ENCODE measurements around the gene ZFYVE27. TPM values are rescaled to one million over a fixed set of nuclear protein-coding genes. Genes with fewer than 3 reads are reported as not detected.

ZFYVE27 gene
- total RNA-seq, 4 donors from 2014 or later, result 10.1 to 16.0 (median 13.4) TPM

DNA sequence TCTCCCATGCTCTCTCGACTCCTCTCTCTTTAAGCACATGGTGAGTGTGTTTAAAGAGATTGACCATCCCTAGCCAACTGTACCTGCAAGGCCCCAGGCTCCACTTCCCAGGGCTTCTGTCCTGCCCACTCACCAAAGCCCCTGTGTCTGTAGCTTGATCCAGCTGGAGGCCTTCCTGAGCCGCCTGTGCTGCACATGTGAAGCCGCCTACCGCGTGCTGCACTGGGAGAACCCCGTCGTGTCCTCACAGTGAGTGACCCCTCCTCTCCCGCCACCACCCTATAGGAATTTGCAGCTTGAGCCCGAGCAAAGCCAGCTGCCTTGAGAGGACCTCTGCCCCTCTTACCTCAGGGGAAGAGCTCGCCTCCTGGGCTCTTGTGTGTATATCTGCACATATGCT, 11.2 kb downstream of the ZFYVE27 start:
- H3K36me3 ChIP-seq, result peaks cover 18 to 100% (median 50%) of the 10 kb centered on the region in 3 donors
- peaks cover 0 to 5% (median 0%) of the 10 kb centered on the region in 3 donors for H3K4me1 ChIP-seq
- no peak overlapping the region for H3K27ac ChIP-seq
- DNase-seq, result no peak
- H3K9me3 ChIP-seq, result no peaks in the 10 kb centered on the region
- TF ChIP-seq POLR2A (IDR thresholded peaks at IDR 0.05), result no peak
- TF ChIP-seq, protein P1, sequence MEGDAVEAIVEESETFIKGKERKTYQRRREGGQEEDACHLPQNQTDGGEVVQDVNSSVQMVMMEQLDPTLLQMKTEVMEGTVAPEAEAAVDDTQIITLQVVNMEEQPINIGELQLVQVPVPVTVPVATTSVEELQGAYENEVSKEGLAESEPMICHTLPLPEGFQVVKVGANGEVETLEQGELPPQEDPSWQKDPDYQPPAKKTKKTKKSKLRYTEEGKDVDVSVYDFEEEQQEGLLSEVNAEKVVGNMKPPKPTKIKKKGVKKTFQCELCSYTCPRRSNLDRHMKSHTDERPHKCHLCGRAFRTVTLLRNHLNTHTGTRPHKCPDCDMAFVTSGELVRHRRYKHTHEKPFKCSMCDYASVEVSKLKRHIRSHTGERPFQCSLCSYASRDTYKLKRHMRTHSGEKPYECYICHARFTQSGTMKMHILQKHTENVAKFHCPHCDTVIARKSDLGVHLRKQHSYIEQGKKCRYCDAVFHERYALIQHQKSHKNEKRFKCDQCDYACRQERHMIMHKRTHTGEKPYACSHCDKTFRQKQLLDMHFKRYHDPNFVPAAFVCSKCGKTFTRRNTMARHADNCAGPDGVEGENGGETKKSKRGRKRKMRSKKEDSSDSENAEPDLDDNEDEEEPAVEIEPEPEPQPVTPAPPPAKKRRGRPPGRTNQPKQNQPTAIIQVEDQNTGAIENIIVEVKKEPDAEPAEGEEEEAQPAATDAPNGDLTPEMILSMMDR (IDR thresholded peaks at IDR 0.05), result no peak
- WGBS, 2 donors, result 89 to 92% methylated on average over 9 to 10 of the region's 10 CpGs
- H3K27me3 ChIP-seq, result no peaks in the 10 kb centered on the region
- intact Hi-C loops (cut with DNase I), result no loop called here
- no peak overlapping the region for H3K4me3 ChIP-seq

DNA sequence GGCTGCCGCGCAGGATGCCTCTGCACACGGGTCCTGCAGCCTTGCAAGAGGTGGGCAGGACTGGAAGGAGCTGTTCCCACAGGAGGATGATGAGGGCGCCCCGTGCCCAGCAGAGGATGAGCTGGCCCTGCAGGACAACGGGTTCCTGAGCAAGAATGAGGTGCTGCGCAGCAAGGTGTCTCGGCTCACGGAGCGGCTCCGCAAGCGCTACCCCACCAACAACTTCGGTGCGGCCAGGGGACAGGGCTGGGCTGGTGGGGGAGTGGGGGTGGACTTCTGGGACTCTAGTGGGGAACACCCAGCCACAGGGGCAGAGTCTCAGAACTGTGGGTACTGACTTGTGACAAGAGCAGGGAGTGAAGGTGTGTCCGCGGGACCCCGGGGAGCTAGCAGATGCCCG, 16.0 kb downstream of the ZFYVE27 start:
- WGBS, 2 donors, result 81% methylated on average over 5 of the region's 18 CpGs; no CpG with 5 or more reads in 1 of the 2 donors
- Histone ChIP-seq H3K27ac (no peak overlapping the region), H3K9me3 (no peaks in the 10 kb centered on the region), H3K4me3 (no peak overlapping the region), H3K27me3 (no peaks in the 10 kb centered on the region), H3K36me3 (peaks cover 41 to 100% (median 52%) of the 10 kb centered on the region in 3 donors), H3K4me1 (no peaks in the 10 kb centered on the region)
- intact Hi-C loops (cut with DNase I), result no loop called here
- TF ChIP-seq, protein P1 (IDR thresholded peaks at IDR 0.05), result no peak
- no peak for TF ChIP-seq POLR2A (IDR thresholded peaks at IDR 0.05)
- no peak for DNase-seq

DNA sequence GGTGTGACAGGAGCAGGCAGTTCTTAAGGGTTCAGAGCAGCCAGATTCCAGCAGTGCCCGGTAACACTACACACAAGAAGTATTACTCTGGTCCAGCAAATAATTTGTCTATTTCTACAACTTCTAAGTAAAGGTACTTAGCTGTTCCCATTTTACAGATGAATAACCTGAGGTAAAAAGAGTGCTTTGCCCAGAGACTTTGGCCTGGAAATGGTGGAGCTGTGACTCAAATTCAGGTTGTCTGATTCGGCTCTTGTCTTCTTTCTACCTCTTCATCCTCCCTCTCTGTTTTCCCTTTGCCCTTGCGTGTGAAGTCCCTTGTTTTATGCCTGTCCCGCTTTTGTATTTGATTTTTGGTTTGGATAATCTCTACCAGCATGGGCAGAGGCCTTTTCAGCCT, 17.8 kb downstream of the ZFYVE27 start:
- no peak overlapping the region for H3K4me3 ChIP-seq
- no peaks in the 10 kb centered on the region for H3K4me1 ChIP-seq
- DNase-seq, result no peak
- H3K27ac ChIP-seq, result no peak overlapping the region
- no peaks in the 10 kb centered on the region for H3K27me3 ChIP-seq
- WGBS, 2 donors, result 76 to 100% methylated on average over 4 of the region's 4 CpGs
- TF ChIP-seq, protein P1 (IDR thresholded peaks at IDR 0.05), result no peak
- no peak for TF ChIP-seq POLR2A (IDR thresholded peaks at IDR 0.05)
- intact Hi-C loops (cut with DNase I), result no loop called here
- peaks cover 35 to 97% (median 49%) of the 10 kb centered on the region in 3 donors for H3K36me3 ChIP-seq
- H3K9me3 ChIP-seq, result no peaks in the 10 kb centered on the region

DNA sequence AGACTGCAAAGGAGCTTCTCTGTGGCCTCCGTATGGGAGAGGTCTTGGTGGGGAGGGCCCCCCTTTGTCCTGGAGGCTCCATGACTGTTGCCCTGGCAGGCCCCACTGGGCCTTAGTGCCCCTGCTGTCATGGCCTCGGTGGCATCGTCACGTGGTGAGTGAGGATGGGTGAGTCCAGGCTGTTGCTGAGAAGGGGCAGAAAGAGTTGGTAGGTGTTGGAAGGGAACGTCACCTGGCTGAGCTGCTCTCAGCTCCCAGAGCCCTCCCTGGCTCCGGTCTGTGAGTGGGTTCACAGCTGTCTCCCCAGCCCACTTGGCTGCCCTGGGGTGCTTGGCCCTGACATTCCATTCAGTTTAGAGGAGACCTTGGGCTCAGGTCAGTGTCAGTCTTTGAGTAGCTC, 18.8 kb downstream of the ZFYVE27 start:
- intact Hi-C loops (cut with DNase I), result no loop called here
- H3K27me3 ChIP-seq, result no peaks in the 10 kb centered on the region
- no peaks in the 10 kb centered on the region for H3K9me3 ChIP-seq
- TF ChIP-seq POLR2A (IDR thresholded peaks at IDR 0.05), result no peak
- TF ChIP-seq, protein P1 (IDR thresholded peaks at IDR 0.05), result no peak
- H3K4me1 ChIP-seq, result no peaks in the 10 kb centered on the region
- H3K27ac ChIP-seq, result no peak overlapping the region
- peaks cover 39 to 97% (median 43%) of the 10 kb centered on the region in 3 donors for H3K36me3 ChIP-seq
- no peak for DNase-seq
- 100% methylated on average over 2 to 3 of the region's 6 CpGs for WGBS, 2 donors
- H3K4me3 ChIP-seq, result no peak overlapping the region

DNA sequence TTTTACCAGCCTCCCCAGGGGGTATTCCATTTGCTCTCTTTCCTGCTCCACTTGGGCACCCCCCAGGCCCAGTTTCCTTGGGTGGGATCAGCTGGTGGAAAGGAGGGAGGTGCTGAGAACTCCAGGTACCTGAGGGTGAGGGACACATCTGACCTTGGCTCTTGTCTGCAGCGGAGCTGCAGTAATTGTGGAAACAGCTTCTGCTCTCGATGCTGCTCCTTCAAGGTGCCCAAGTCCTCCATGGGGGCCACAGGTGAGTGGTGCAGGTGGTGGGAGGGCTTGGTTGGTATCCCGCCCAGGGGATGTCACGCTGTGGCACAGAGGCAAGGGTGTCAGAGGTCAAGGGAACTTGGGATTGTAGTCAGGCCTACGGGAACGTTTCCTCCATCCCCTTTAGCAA, 20.5 kb downstream of the ZFYVE27 start:
- 60 to 63% methylated on average over 2 to 3 of the region's 6 CpGs for WGBS, 2 donors
- H3K27me3 ChIP-seq, result no peaks in the 10 kb centered on the region
- TF ChIP-seq, protein P1 (IDR thresholded peaks at IDR 0.05), result no peak
- TF ChIP-seq POLR2A (IDR thresholded peaks at IDR 0.05), result no peak
- no peaks in the 10 kb centered on the region for H3K9me3 ChIP-seq
- peaks cover 29 to 97% (median 43%) of the 10 kb centered on the region in 3 donors for H3K36me3 ChIP-seq
- no peak overlapping the region for H3K4me3 ChIP-seq
- no peak overlapping the region for H3K27ac ChIP-seq
- intact Hi-C loops (cut with DNase I), result no loop called here
- H3K4me1 ChIP-seq, result no peaks in the 10 kb centered on the region
- no peak for DNase-seq

All from esophagus squamous epithelium (tissue), 5 donors.